SK-N-SH treated with all-trans-retinoic acid at 6 μM for 48 hours (cell line): ENCODE data around the gene C6orf136.

ENCODE experiments used
- ATAC-seq: fragments of 200-7000 bp; cut with Tn5 transposase; 3 replicates; pipeline ENCODE4 v1.9.1; 2020; ENCODE audit warnings: mild to moderate bottlenecking, moderate library complexity
- ARNTL ChIP-seq: fragments of 450-650 bp; formaldehyde crosslinking; IDR thresholded peaks from 2 replicates; pipeline ENCODE4 v1.5.0; 2020; ENCODE audit warnings: low read depth, mild to moderate bottlenecking, moderate library complexity, borderline replicate concordance
- CREB5 ChIP-seq: fragments of 250-450 bp; sonication (Bioruptor Pico); IDR thresholded peaks from 2 replicates; pipeline ENCODE4 v1.5.1; 2020; ENCODE audit warnings: low read depth, mild to moderate bottlenecking, moderate library complexity
- CSDC2 ChIP-seq: fragments of 250-450 bp; sonication (Bioruptor Pico); IDR thresholded peaks from 2 replicates; pipeline ENCODE4 v1.5.0; 2020; ENCODE audit warnings: mild to moderate bottlenecking, moderate library complexity
- CSRNP3 ChIP-seq: fragments of 250-450 bp; sonication (Bioruptor Pico); IDR thresholded peaks from 2 replicates; pipeline ENCODE4 v1.5.1; 2021; ENCODE audit warnings: mild to moderate bottlenecking, moderate library complexity
- ESRRG ChIP-seq: fragments of 250-450 bp; sonication (Bioruptor Pico); IDR thresholded peaks from 2 replicates; pipeline ENCODE4 v1.6.1; 2021; ENCODE audit warnings: mild to moderate bottlenecking
- GLIS3 ChIP-seq: fragments of 250-450 bp; sonication (Bioruptor Pico); IDR thresholded peaks from 2 replicates; pipeline ENCODE4 v1.5.0; 2020; ENCODE audit warnings: mild to moderate bottlenecking, moderate library complexity
- ISL1 ChIP-seq: fragments of 250-450 bp; sonication (Bioruptor Pico); IDR thresholded peaks from 2 replicates; pipeline ENCODE4 v2.1.2; 2022; ENCODE audit warnings: mild to moderate bottlenecking, moderate library complexity
- OSR1 ChIP-seq: fragments of 250-450 bp; sonication (Bioruptor Pico); IDR thresholded peaks from 2 replicates; pipeline ENCODE4 v1.8.0; 2022; ENCODE audit warnings: moderate library complexity, mild to moderate bottlenecking, inconsistent platforms
- PATZ1 ChIP-seq: fragments of 250-450 bp; sonication (Bioruptor Pico); IDR thresholded peaks from 2 replicates; pipeline ENCODE4 v1.8.0; 2020; ENCODE audit warnings: mild to moderate bottlenecking, moderate library complexity, borderline replicate concordance
- RARB ChIP-seq: fragments of 250-450 bp; sonication (Bioruptor Pico); IDR thresholded peaks from 2 replicates; pipeline ENCODE4 v1.8.0; 2021; ENCODE audit warnings: mild to moderate bottlenecking, moderate library complexity
- SNAI2 ChIP-seq: fragments of 250-450 bp; sonication (Bioruptor Pico); IDR thresholded peaks from 2 replicates; pipeline ENCODE4 v1.5.0; 2020; ENCODE audit warnings: mild to moderate bottlenecking, moderate library complexity
- TCF4 ChIP-seq: fragments of 250-450 bp; sonication (Bioruptor Pico); IDR thresholded peaks from 2 replicates; pipeline ENCODE4 v1.8.0; 2021; ENCODE audit warnings: mild to moderate bottlenecking, moderate library complexity, borderline replicate concordance
- TOX ChIP-seq: fragments of 250-450 bp; sonication (Bioruptor Pico); IDR thresholded peaks from 2 replicates; pipeline ENCODE4 v1.8.0; 2021; ENCODE audit warnings: mild to moderate bottlenecking, moderate library complexity, borderline replicate concordance
- TSHZ2 ChIP-seq: fragments of 250-450 bp; sonication (Bioruptor Pico); IDR thresholded peaks from 2 replicates; pipeline ENCODE4 v1.5.0; 2020; ENCODE audit warnings: mild to moderate bottlenecking, moderate library complexity
- ZC3H10 ChIP-seq: fragments of 250-450 bp; sonication (Bioruptor Pico); IDR thresholded peaks from 2 replicates; pipeline ENCODE4 v1.5.1; 2021; ENCODE audit warnings: mild to moderate bottlenecking, moderate library complexity
- ZFP3 ChIP-seq: fragments of 250-450 bp; sonication (Bioruptor Pico); IDR thresholded peaks from 2 replicates; pipeline ENCODE4 v1.5.0; 2020; ENCODE audit warnings: mild to moderate bottlenecking, moderate library complexity
- ZFP30 ChIP-seq: fragments of 450-650 bp; formaldehyde crosslinking; IDR thresholded peaks from 2 replicates; pipeline ENCODE4 v1.5.0; 2022; ENCODE audit warnings: mild to moderate bottlenecking, moderate library complexity
- ZNF565 ChIP-seq: fragments of 450-650 bp; formaldehyde crosslinking; conservative IDR thresholded peaks from 2 replicates; pipeline ENCODE4 v1.5.0; 2020; ENCODE audit warnings: low read depth, mild to moderate bottlenecking, moderate library complexity
- ZNF8 ChIP-seq: fragments of 450-650 bp; formaldehyde crosslinking; IDR thresholded peaks from 2 replicates; pipeline ENCODE4 v1.5.0; 2020; ENCODE audit warnings: mild to moderate bottlenecking, moderate library complexity

The C6orf136 gene

GRCh38 chr6:30672445-30673253 is 25.7 kb downstream of the C6orf136 start, which contains the start of gene DHX16:
Gene DHX16 (minus strand): TSS chr6:30673006. CDS start chr6:30672841, 165 bp downstream.
- ATAC-seq = peak; percentile 88
- peak; percentile 23; the same call in 1 of the 2 replicates for TF ChIP-seq ZNF8
- TF ChIP-seq TOX = no peak

GRCh38 chr6:30676660-30677285 is 29.8 kb downstream of the C6orf136 start:
- ATAC-seq = no peak
- TF ChIP-seq ZNF8 = no peak
- TF ChIP-seq ZC3H10 = no peak
- TF ChIP-seq ARNTL = no peak
- TF ChIP-seq ESRRG (CRISPR knock-in tag) = no peak
- no peak for TF ChIP-seq PATZ1 (CRISPR knock-in tag)
- no peak for TF ChIP-seq TCF4 (CRISPR knock-in tag)

GRCh38 chr6:30678964-30679726 is 32.2 kb downstream of the C6orf136 start:
- ATAC-seq = peak; percentile 72
- TF ChIP-seq ISL1 (CRISPR knock-in tag) (no peak), ZFP30 (CRISPR knock-in tag) (no peak), CSDC2 (CRISPR knock-in tag) (no peak), ZNF8 (no peak), GLIS3 (CRISPR knock-in tag) (no peak), PATZ1 (CRISPR knock-in tag) (no peak), TCF4 (CRISPR knock-in tag) (no peak), ZFP3 (CRISPR knock-in tag) (no peak), CREB5 (CRISPR knock-in tag) (no peak), TSHZ2 (CRISPR knock-in tag) (no peak), ZC3H10 (no peak), RARB (no peak), SNAI2 (CRISPR knock-in tag) (no peak), CSRNP3 (CRISPR knock-in tag) (no peak), OSR1 (CRISPR knock-in tag) (no peak), ZNF565 (CRISPR knock-in tag) (no peak)
